Right lobe of liver (tissue), 6 donors: ENCODE data around the gene COX6B1. TPM values are rescaled to one million over a fixed set of nuclear protein-coding genes. Genes with fewer than 3 reads are reported as not detected.

ENCODE experiments used
- ATAC-seq, 4 donors: fragments of 200-7000 bp; cut with Tn5 transposase; one replicate each; pipeline ENCODE4 v1.9.1; 2020; ENCODE audit warnings: mild to moderate bottlenecking in 4 of 4, moderate library complexity in 4 of 4
- DNase-seq, 3 donors: peaks; one replicate each; pipeline ENCODE4 v3.0.0-alpha.2; 2020
- H3K27ac ChIP-seq, 3 donors: fragments of 200-600 bp; one replicate each; pipeline ENCODE4 v1.8.0; 2022
- H3K27me3 ChIP-seq, 2 donors: fragments of 200-600 bp; one replicate each; pipeline ENCODE4 v1.8.0; 2022
- H3K36me3 ChIP-seq, 4 donors: fragments of 200-600 bp; sonication (generic) in 1 of 4; one replicate each; pipeline versions ENCODE4 v1.5.1 to v1.8.0; 2017 to 2022; ENCODE audit warnings: control low read depth in 1 of 4
- H3K4me1 ChIP-seq, 4 donors: fragments of 200-600 bp; sonication (generic) in 1 of 4; one replicate each; pipeline versions ENCODE4 v1.5.1 to v1.8.0; 2017 to 2022; ENCODE audit warnings: control low read depth in 1 of 4
- H3K4me3 ChIP-seq, 3 donors: fragments of 200-600 bp; one replicate each; pipeline ENCODE4 v1.8.0; 2022
- H3K9me3 ChIP-seq, 4 donors: fragments of 200-600 bp; sonication (generic) in 1 of 4; one replicate each; pipeline versions ENCODE4 v1.5.1 to v1.8.0; 2017 to 2022; ENCODE audit warnings: control low read depth in 1 of 4
- POLR2A ChIP-seq: fragments of 450-650 bp; IDR thresholded peaks from one replicate; pipeline ENCODE4 v1.6.1; 2017; ENCODE audit warnings: antibody characterized with exemption, mild to moderate bottlenecking
- WGBS: methylation state at CpG from one replicate; pipeline ENCODE4 v1.1.6; 2018; ENCODE audit warnings: low coverage, low lambda C conversion rate; ENCODE audit not compliant: insufficient coverage; ENCODE audit errors: missing lambda C conversion rate; 5-methylcytosine and 5-hydroxymethylcytosine counted together
- intact Hi-C, 2 donors: fragments of 100-400 bp; cut with DNase I; formaldehyde crosslinking; loops; one replicate each; pipeline versions ENCODE4 v1.11.2 to v1.14.1; 2022
- total RNA-seq, 6 experiments: library from RNA; depleted of rRNA in 2 of 6; stranded (reverse); fragments of >200 nt in 2 of 6; fragmentation: NEBNext Ultra II Directional in 3 of 6; extraction: Animal tissue kit (Norgen Biotek cat#: 25700) in 3 of 6; gene quantifications; one replicate each; pipeline versions ENCODE4 v1.1.0 to v1.2.4, GENCODE V29; 2016 to 2023
- TF ChIP-seq, protein P1 (sequence below), 4 donors: fragments of 200-600 bp in 3 of 4; fragments of 450-650 bp in 1 of 4; IDR thresholded peaks; one replicate each; pipeline versions ENCODE4 v1.5.1 to v1.8.0; 2016 to 2022; ENCODE audit warnings: antibody characterized with exemption in 4 of 4, mild to moderate bottlenecking in 2 of 4
- donor health status: DM: no; HTN: yes; CAD: no.
- donor health status: DM: no; HTN: no; CAD: no.
- donor health status: DM: no; HTN: no; CAD: no.
- donor health status: DM: no; HTN: yes; CAD: no.
- donor health status: DM: no; HTN: yes; CAD: no.

COX6B1 gene
- total RNA-seq, 6 experiments from 2014 or later: 189 to 697 (median 228) TPM

DNA sequence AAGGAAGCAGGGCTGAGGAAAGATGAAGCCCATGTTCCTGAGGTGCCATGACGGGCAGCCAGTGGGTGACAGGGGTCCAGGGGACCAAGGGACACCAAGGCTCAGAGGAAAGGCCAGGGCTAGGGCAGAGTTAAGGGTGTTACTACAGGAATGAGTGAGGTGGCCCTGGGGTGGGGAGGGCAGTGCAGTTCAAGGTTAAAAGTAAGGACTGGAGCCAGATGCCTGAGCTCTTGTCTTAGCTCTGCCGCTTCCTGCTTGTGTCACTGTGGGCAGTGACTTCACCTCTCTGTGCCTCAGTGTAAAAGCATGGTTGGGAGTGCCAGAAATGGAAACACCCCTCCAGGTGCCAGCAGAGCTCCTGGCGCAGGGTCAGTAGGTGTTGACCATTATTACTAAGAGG, 11.5 kb upstream of the COX6B1 start:
- no peak for ATAC-seq
- no peak for DNase-seq
- Histone ChIP-seq H3K4me1 (no peaks in the 10 kb centered on the region), H3K36me3 (peaks cover 0 to 67% (median 19%) of the 10 kb centered on the region in 4 donors), H3K9me3 (no peaks in the 10 kb centered on the region), H3K4me3 (no peak overlapping the region), H3K27ac (no peak overlapping the region), H3K27me3 (no peaks in the 10 kb centered on the region)
- TF ChIP-seq POLR2A: no peak
- TF ChIP-seq, protein P1, sequence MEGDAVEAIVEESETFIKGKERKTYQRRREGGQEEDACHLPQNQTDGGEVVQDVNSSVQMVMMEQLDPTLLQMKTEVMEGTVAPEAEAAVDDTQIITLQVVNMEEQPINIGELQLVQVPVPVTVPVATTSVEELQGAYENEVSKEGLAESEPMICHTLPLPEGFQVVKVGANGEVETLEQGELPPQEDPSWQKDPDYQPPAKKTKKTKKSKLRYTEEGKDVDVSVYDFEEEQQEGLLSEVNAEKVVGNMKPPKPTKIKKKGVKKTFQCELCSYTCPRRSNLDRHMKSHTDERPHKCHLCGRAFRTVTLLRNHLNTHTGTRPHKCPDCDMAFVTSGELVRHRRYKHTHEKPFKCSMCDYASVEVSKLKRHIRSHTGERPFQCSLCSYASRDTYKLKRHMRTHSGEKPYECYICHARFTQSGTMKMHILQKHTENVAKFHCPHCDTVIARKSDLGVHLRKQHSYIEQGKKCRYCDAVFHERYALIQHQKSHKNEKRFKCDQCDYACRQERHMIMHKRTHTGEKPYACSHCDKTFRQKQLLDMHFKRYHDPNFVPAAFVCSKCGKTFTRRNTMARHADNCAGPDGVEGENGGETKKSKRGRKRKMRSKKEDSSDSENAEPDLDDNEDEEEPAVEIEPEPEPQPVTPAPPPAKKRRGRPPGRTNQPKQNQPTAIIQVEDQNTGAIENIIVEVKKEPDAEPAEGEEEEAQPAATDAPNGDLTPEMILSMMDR (IDR thresholded peaks at IDR 0.05): no peak
- WGBS: 84% methylated on average over 3 of the region's 3 CpGs
- intact Hi-C loops: no loop called here

DNA sequence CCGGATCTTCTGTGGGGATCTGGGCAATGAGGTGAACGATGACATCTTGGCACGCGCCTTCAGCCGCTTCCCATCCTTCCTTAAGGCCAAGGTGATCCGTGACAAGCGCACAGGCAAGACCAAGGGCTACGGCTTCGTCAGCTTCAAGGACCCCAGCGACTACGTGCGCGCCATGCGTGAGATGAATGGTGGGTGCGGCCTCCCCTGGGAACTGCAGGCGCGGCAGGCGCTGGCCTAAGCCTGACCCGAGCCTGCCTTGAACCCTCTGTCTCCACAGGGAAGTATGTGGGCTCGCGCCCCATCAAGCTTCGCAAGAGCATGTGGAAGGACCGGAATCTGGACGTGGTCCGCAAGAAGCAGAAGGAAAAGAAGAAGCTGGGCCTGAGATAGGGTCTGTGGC, 11.0 kb upstream of the COX6B1 start:
- no peaks in the 10 kb centered on the region for H3K9me3 ChIP-seq
- intact Hi-C loops: no loop called here
- WGBS: 81% methylated on average over 3 of the region's 25 CpGs
- TF ChIP-seq, protein P1 (IDR thresholded peaks at IDR 0.05): no peak
- no peak for TF ChIP-seq POLR2A
- ATAC-seq: no peak
- no peaks in the 10 kb centered on the region for H3K27me3 ChIP-seq
- DNase-seq: no peak
- H3K4me1 ChIP-seq: no peaks in the 10 kb centered on the region
- H3K4me3 ChIP-seq: no peak overlapping the region
- H3K36me3 ChIP-seq: peaks cover 0 to 62% (median 17%) of the 10 kb centered on the region in 4 donors
- H3K27ac ChIP-seq: no peak overlapping the region

DNA sequence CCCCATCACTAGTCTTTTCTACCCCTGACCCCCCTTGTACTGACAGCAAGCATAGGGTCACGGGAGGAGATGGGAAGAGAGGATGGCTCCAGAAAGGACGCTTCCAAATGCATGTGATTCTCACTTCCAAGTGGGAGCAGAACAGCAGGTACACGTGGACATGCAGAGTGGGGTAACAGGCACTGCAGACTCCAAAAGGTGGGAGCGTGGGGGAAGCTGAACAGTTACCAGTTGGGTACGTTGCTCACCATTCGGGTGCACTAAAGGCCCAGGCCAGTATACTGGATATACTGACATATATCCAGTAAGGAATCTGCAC, 8.8 kb upstream of the COX6B1 start:
- TF ChIP-seq POLR2A: no peak
- TF ChIP-seq, protein P1 (IDR thresholded peaks at IDR 0.05): no peak

DNA sequence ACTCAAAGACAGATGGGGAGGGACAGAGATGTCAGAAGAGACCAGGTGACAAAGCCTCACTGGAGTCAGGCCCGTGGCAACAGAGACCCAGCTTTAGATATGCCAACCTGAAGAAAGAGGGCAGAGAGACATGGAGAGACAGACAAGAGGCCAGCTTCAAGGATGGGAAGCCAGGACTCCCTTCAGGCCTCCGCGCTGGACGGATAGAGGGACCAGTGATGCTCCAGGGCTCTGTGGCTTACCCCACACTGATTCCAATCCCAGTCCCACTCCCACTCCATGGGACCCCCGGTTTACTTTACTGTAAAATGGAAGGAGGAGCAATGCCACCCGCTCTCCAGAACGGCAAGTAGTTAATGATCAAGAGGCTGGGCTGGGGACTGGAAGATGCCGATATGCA, 8.3 kb upstream of the COX6B1 start:
- H3K27me3 ChIP-seq: no peaks in the 10 kb centered on the region
- intact Hi-C loops: no loop called here
- ATAC-seq: no peak

More for the DNA sequence above, 8.8 kb upstream of the COX6B1 start:
- intact Hi-C loops: no loop called here
- H3K9me3 ChIP-seq: no peaks in the 10 kb centered on the region
- no peak overlapping the region for H3K27ac ChIP-seq
- no peaks in the 10 kb centered on the region for H3K4me1 ChIP-seq
- ATAC-seq (no peak), DNase-seq (no peak)
- H3K4me3 ChIP-seq: no peak overlapping the region
- peaks cover 0 to 41% (median 7%) of the 10 kb centered on the region in 4 donors for H3K36me3 ChIP-seq
- no peaks in the 10 kb centered on the region for H3K27me3 ChIP-seq
- WGBS: 71% methylated on average over 4 of the region's 6 CpGs

More for the DNA sequence above, 8.3 kb upstream of the COX6B1 start:
- Histone ChIP-seq H3K4me3 (no peak overlapping the region), H3K9me3 (no peaks in the 10 kb centered on the region), H3K36me3 (peaks cover 0 to 35% (median 6%) of the 10 kb centered on the region in 4 donors), H3K27ac (no peak overlapping the region), H3K4me1 (no peaks in the 10 kb centered on the region)
- WGBS: 88% methylated on average over 7 of the region's 8 CpGs
- no peak for DNase-seq
- TF ChIP-seq, protein P1 (IDR thresholded peaks at IDR 0.05): no peak
- no peak for TF ChIP-seq POLR2A
